K562 (cell line): ENCODE data around the gene VPS18. TPM values are rescaled to one million over a fixed set of nuclear protein-coding genes. Genes with fewer than 3 reads are reported as not detected.

Experiments
- ATAC-seq: fragments of 200-7000 bp; cut with Tn5 transposase; 3 replicates; pipeline ENCODE4 v1.9.1; 2020; ENCODE audit warnings: moderate library complexity
- BruUV-seq: library from RNA; stranded (reverse); fragments of 400-500 nt; replicated peaks from 2 replicates; lab custom pipeline; 2021; lab: Mats Ljungman, UMichigan
- CTCF ChIA-PET: fragments of 300-600 bp; formaldehyde crosslinking; extraction: SDS; loops from one replicate; lab custom pipeline; 2021; ENCODE audit warnings: low intra/inter-chr PET ratio; lab: Yijun Ruan, JAX
- POLR2A ChIA-PET: fragments of 300-600, 350-650 bp; sonication (Branson Sonifier 250); formaldehyde crosslinking; extraction: SDS; loops from one replicate; lab custom pipeline; 2021; ENCODE audit warnings: antibody characterized with exemption, inconsistent platforms; lab: Yijun Ruan, JAX
- DNase-seq, 4 experiments: peaks; one replicate each; pipeline versions ENCODE4 v3.0.0 to v3.0.0-alpha.2; 2011 to 2018; ENCODE audit warnings: low spot score in 3 of 4, mixed read lengths in 3 of 4; ENCODE audit errors: extremely low read depth in 1 of 4
- FAIRE-seq: peaks from 2 replicates; lab custom pipeline; 2011; peaks lifted over from hg19 to GRCh38; lab: Jason Lieb, UNC
- H2AFZ ChIP-seq: 2 replicates; pipeline ENCODE4 v1.6.0; 2011; ENCODE audit warnings: low read depth, low read length, control low read depth, inconsistent platforms
- H3K27ac ChIP-seq: fragments of 200-600 bp; 3 replicates; pipeline ENCODE4 v1.8.0; 2011; ENCODE audit warnings: low read depth, mild to moderate bottlenecking, control low read depth, inconsistent platforms, low read length, moderate library complexity, mixed read lengths; ENCODE audit errors: extremely low read depth
- H3K27me3 ChIP-seq, 2 experiments: fragments of 300-600 bp in 1 of 2; 2 replicates in 1 of 2; 3 replicates in 1 of 2; pipeline versions ENCODE4 v1.6.0 to v1.8.0; 2011; ENCODE audit warnings: inconsistent platforms in 2 of 2, low read length in 2 of 2, mild to moderate bottlenecking in 1 of 2, mixed read lengths in 1 of 2, moderate library complexity in 1 of 2; ENCODE audit not compliant: control insufficient read depth in 2 of 2, insufficient read depth in 2 of 2
- H3K36me3 ChIP-seq: fragments of 300-600 bp; 3 replicates; pipeline ENCODE4 v1.8.0; 2011; ENCODE audit warnings: mild to moderate bottlenecking, low read length, inconsistent platforms; ENCODE audit not compliant: control insufficient read depth, insufficient read depth
- H3K4me1 ChIP-seq, 2 experiments: fragments of 200-600 bp in 1 of 2; replicated peaks in 1 of 2; 2 replicates in 1 of 2; 3 replicates in 1 of 2; pipeline versions ENCODE4 v1.5.1 to v1.8.0; 2011; ENCODE audit warnings: inconsistent platforms in 2 of 2, low read length in 2 of 2, mild to moderate bottlenecking in 1 of 2, mixed read lengths in 1 of 2, moderate library complexity in 1 of 2; ENCODE audit not compliant: control insufficient read depth in 2 of 2, insufficient read depth in 2 of 2
- H3K4me2 ChIP-seq: 2 replicates; pipeline ENCODE4 v1.6.1; 2011; ENCODE audit warnings: low read length, control low read depth, inconsistent platforms, mixed read lengths; ENCODE audit not compliant: insufficient read depth
- H3K4me3 ChIP-seq: fragments of 200-600 bp; sonication (generic), shearing (Covaris generic); 2 replicates; pipeline ENCODE4 v1.5.1; 2016; ENCODE audit warnings: control low read depth, inconsistent platforms
- H3K79me2 ChIP-seq: fragments of 200-600 bp; 3 replicates; pipeline ENCODE4 v1.8.0; 2011; ENCODE audit warnings: low read length, inconsistent platforms; ENCODE audit not compliant: control insufficient read depth, insufficient read depth
- H3K9ac ChIP-seq, 2 experiments: 2 replicates each; pipeline versions ENCODE4 v1.6.0 to v1.6.1; 2011; ENCODE audit warnings: low read depth in 2 of 2, low read length in 2 of 2, control low read depth in 1 of 2, inconsistent platforms in 1 of 2, mild to moderate bottlenecking in 1 of 2, mixed read lengths in 1 of 2; ENCODE audit not compliant: insufficient read depth in 1 of 2
- H3K9me1 ChIP-seq: one replicate; pipeline ENCODE4 v1.6.0; 2011; ENCODE audit warnings: inconsistent platforms, mild to moderate bottlenecking, low read length, moderate library complexity; ENCODE audit not compliant: control insufficient read depth, insufficient read depth
- H3K9me3 ChIP-seq: replicated peaks from 2 replicates; pipeline ENCODE4 v1.5.1; 2011; ENCODE audit warnings: low read depth, low read length, inconsistent platforms; ENCODE audit not compliant: control insufficient read depth, insufficient read depth
- H4K20me1 ChIP-seq: replicated peaks from 2 replicates; pipeline ENCODE4 v1.6.1; 2011; ENCODE audit warnings: low read length, inconsistent platforms, mixed read lengths; ENCODE audit not compliant: control insufficient read depth, insufficient read depth
- EZH2 ChIP-seq: IDR thresholded peaks from 2 replicates; pipeline ENCODE4 v1.6.1; 2012; ENCODE audit warnings: low read depth, mild to moderate bottlenecking, inconsistent platforms, low read length, borderline replicate concordance
- HDAC1 ChIP-seq, 2 experiments: fragments of 450-650 bp; IDR thresholded peaks; 2 replicates each; pipeline ENCODE4 v1.6.1; 2016 to 2017; ENCODE audit warnings: inconsistent platforms in 1 of 2, mild to moderate bottlenecking in 1 of 2, moderate library complexity in 1 of 2
- HDGF ChIP-seq: fragments of 450-650 bp; IDR thresholded peaks from 2 replicates; pipeline ENCODE4 v1.6.1; 2016
- HNRNPLL ChIP-seq: fragments of 200-400 bp; formaldehyde crosslinking; IDR thresholded peaks from 2 replicates; pipeline ENCODE4 v1.6.1; 2017; ENCODE audit warnings: low read length, low read depth, mild to moderate bottlenecking; ENCODE audit not compliant: poor library complexity, severe bottlenecking
- JUNB ChIP-seq: fragments of 450-650 bp; formaldehyde crosslinking; conservative IDR thresholded peaks from 2 replicates; pipeline ENCODE4 v1.4.0; 2020; ENCODE audit warnings: mild to moderate bottlenecking
- PML ChIP-seq: IDR thresholded peaks from 2 replicates; pipeline ENCODE4 v1.6.1; 2012; ENCODE audit warnings: low read length, inconsistent platforms
- POLR2H ChIP-seq: IDR thresholded peaks from 2 replicates; pipeline ENCODE4 v1.6.1; 2016; ENCODE audit warnings: missing genetic modification characterization, low read depth, mild to moderate bottlenecking, control low read depth, missing compliant biosample characterization, moderate library complexity
- PTRF ChIP-seq: fragments of 450-650 bp; IDR thresholded peaks from 2 replicates; pipeline ENCODE4 v1.6.1; 2016; ENCODE audit warnings: mild to moderate bottlenecking, missing genetic modification characterization, missing compliant biosample characterization
- PURB ChIP-seq: sonication (generic); formaldehyde crosslinking; IDR thresholded peaks from 2 replicates; pipeline ENCODE4 v1.9.0; 2021; ENCODE audit warnings: low read depth, mild to moderate bottlenecking, missing genetic modification reagents
- RAD21 ChIP-seq, 2 experiments: fragments of 250-450 bp in 1 of 2; fragments of 450-650 bp in 1 of 2; sonication (Bioruptor Pico) in 1 of 2; formaldehyde crosslinking in 1 of 2; IDR thresholded peaks in 1 of 2; conservative IDR thresholded peaks in 1 of 2; 2 replicates each; pipeline versions ENCODE4 v1.4.0 to v1.8.0; 2020 to 2022; ENCODE audit warnings: mild to moderate bottlenecking in 2 of 2, moderate library complexity in 1 of 2
- RBFOX2 ChIP-seq: fragments of 200-400 bp; formaldehyde crosslinking; IDR thresholded peaks from 2 replicates; pipeline ENCODE4 v1.6.1; 2017; ENCODE audit warnings: low read depth, mild to moderate bottlenecking, low read length, moderate library complexity
- RUNX1 ChIP-seq: sonication (generic); IDR thresholded peaks from 2 replicates; pipeline ENCODE4 v1.6.1; 2016; ENCODE audit warnings: antibody characterized with exemption, low read depth
- XRCC3 ChIP-seq: fragments of 450-650 bp; IDR thresholded peaks from 2 replicates; pipeline ENCODE4 v1.6.1; 2017; ENCODE audit warnings: mild to moderate bottlenecking, moderate library complexity
- XRCC5 ChIP-seq: fragments of 200-400 bp; formaldehyde crosslinking; IDR thresholded peaks from 2 replicates; pipeline ENCODE4 v1.6.1; 2017; ENCODE audit warnings: low read depth, mild to moderate bottlenecking, low read length
- ZNF274 ChIP-seq: IDR thresholded peaks from 2 replicates; pipeline ENCODE4 v1.6.1; 2011; ENCODE audit warnings: low read depth, mild to moderate bottlenecking, low read length, moderate library complexity, borderline replicate concordance
- ZNF354B ChIP-seq: fragments of 250-450 bp; sonication (Bioruptor Pico); IDR thresholded peaks from 2 replicates; pipeline ENCODE4 v1.4.0; 2020
- ZNF57 ChIP-seq: fragments of 450-650 bp; formaldehyde crosslinking; IDR thresholded peaks from 2 replicates; pipeline ENCODE4 v1.4.0; 2020; ENCODE audit warnings: mild to moderate bottlenecking, moderate library complexity
- ZNF586 ChIP-seq: fragments of 450-650 bp; formaldehyde crosslinking; conservative IDR thresholded peaks from 2 replicates; pipeline ENCODE4 v1.4.0; 2020; ENCODE audit warnings: mild to moderate bottlenecking, moderate library complexity
- WGBS: fragments of 100-300 bp; shearing (Covaris generic); methylation state at CpG from one replicate; pipeline ENCODE4 v1.1.6; 2016; ENCODE audit warnings: low coverage, mixed read lengths; ENCODE audit not compliant: insufficient coverage; ENCODE audit errors: missing lambda C conversion rate; 5-methylcytosine and 5-hydroxymethylcytosine counted together
- in situ Hi-C: fragments of 300-500 bp; cut with MboI; formaldehyde crosslinking; loops from 4 replicates; pipeline ENCODE4 v1.15.0; 2018; ENCODE audit warnings: inconsistent platforms, mixed read lengths
- intact Hi-C: fragments of 100-400 bp; cut with micrococcal nuclease; formaldehyde crosslinking; loops from 2 replicates; pipeline ENCODE4 v1.14.2; 2022
- polyA plus RNA-seq, 8 experiments: library from polyadenylated mRNA; depleted of rRNA in 4 of 8; stranded (reverse) in 5 of 8; unstranded in 3 of 8; fragments of >200 nt; fragmentation: Nextera tagmentation in 2 of 8; fragmentation: Illumina TruSeq in 1 of 8; extraction: Ambion mirVana in 2 of 8; extraction: Trizol in 1 of 8; gene quantifications; 2 replicates each; pipeline versions ENCODE4 v1.2.1 to v1.2.3, GENCODE V29; 2011 to 2014; ENCODE audit warnings: inconsistent platforms in 1 of 8, missing spikeins in 1 of 8
- total RNA-seq, 7 experiments: library from RNA; depleted of rRNA in 6 of 7; stranded (reverse); fragments of >200 nt in 6 of 7; fragmentation: Illumina TruSeq in 2 of 7; extraction: Trizol in 2 of 7; gene quantifications; 2 replicates each; pipeline versions ENCODE4 v1.2.1 to v1.2.3, GENCODE V29; 2011 to 2021; ENCODE audit warnings: low replicate concordance in 1 of 7

Gene VPS18
- total and polyA plus RNA-seq, 9 of the 15 experiments (the other 6 are each of a cell fraction or from before 2014, with no cell fraction given), result 0.73 to 19.9 (median 8.5) TPM

GRCh38 chr15:40923551-40923950 is 29.3 kb downstream of the VPS18 start:
- ATAC-seq (no peak), DNase-seq (no peak), FAIRE-seq (no peak)
- Histone ChIP-seq H3K27me3 (peaks cover 0 to 12% of the 10 kb centered on the region in 2 experiments; a peak in 2 of 5 replicates), H3K9me1 (no peaks in the 10 kb centered on the region), H3K9me3 (no peaks in the 10 kb centered on the region), H3K4me3 (no peak overlapping the region), H3K4me1 (peaks cover 6 to 45% of the 10 kb centered on the region in 2 experiments), H3K79me2 (no peaks in the 10 kb centered on the region), H4K20me1 (0 out of 2 replicates have a peak, but pooled peaks cover 4% of the 10 kb centered on the region), H3K9ac (peak overlapping the region in 1 of 2 experiments; percentile 76; a peak in 1 of 4 replicates), H3K36me3 (no peaks in the 10 kb centered on the region), H3K4me2 (no peak overlapping the region), H2AFZ (no peak overlapping the region), H3K27ac (no peak overlapping the region)
- in situ Hi-C loops, result no loop called here
- 63% methylated on average over 6 of the region's 9 CpGs for WGBS
- ChIA-PET CTCF (no interaction called here), POLR2A (interaction anchor here (0.8 to 1.4 kb wide), 4 partner anchors 12 to 1058 kb away, joined by 3 to 4 read pairs (median 3); partner anchors contain the start of gene CHAC1)
- TF ChIP-seq HDGF (no peak), POLR2H (no peak), ZNF586 (CRISPR knock-in tag) (no peak), RBFOX2 (no peak), HDAC1 (IDR thresholded peaks at IDR 0.05) (no peak), ZNF274 (no peak), PTRF (tag) (no peak), RAD21 (CRISPR knock-in tag; conservative IDR thresholded peaks at IDR 0.05 in 1 of 2, IDR thresholded peaks at IDR 0.05 in 1 of 2) (no peak), EZH2 (no peak), ZNF354B (CRISPR knock-in tag) (no peak), RUNX1 (no peak), PML (no peak), HNRNPLL (no peak), XRCC5 (no peak), ZNF57 (no peak), JUNB (CRISPR knock-in tag) (no peak), XRCC3 (no peak), PURB (CRISPR knock-in tag) (no peak)
- intact Hi-C loops, result no loop called here
- BruUV-seq, result no TSS peak
